Medulla oblongata (tissue), 1 donor: ENCODE measurements around the gene RAD9A.

Source experiments
- DNase-seq: peaks from one replicate; pipeline ENCODE4 v3.0.0-alpha.2; 2015; ENCODE audit errors: extremely low spot score

Gene RAD9A

GRCh38 chr11:67391304-67392182 is at the start of gene RAD9A:
RAD9A (plus strand) TSS chr11:67391986; CDS start chr11:67392045, 59 bp downstream.
- peak; percentile 97 for DNase-seq

- no peak for DNase-seq
These were observed 47.5 kb upstream of the RAD9A start for GRCh38 chr11:67344264-67344663.

- no peak for DNase-seq
These were observed 46.4 kb upstream of the RAD9A start for GRCh38 chr11:67345247-67345919.

- no peak for DNase-seq
These were observed 45.6 kb upstream of the RAD9A start for GRCh38 chr11:67345920-67346819.

GRCh38 chr11:67347964-67348749 is 43.6 kb upstream of the RAD9A start:
- no peak for DNase-seq

GRCh38 chr11:67349036-67349435 is 42.8 kb upstream of the RAD9A start:
- DNase-seq, result no peak

GRCh38 chr11:67349457-67349856 is 42.3 kb upstream of the RAD9A start:
- DNase-seq, result no peak

- no peak for DNase-seq
These were observed 41.8 kb upstream of the RAD9A start for GRCh38 chr11:67349928-67350465.

GRCh38 chr11:67351275-67352005 is 40.3 kb upstream of the RAD9A start:
- DNase-seq, result peak; percentile 78

- no peak for DNase-seq
These were observed 39.1 kb upstream of the RAD9A start for GRCh38 chr11:67352546-67353316.

- peak; percentile 98 for DNase-seq
These were observed 38.3 kb upstream of the RAD9A start, which contains the start of gene POLD4 for GRCh38 chr11:67353317-67354074. POLD4 (minus strand) TSS chr11:67353546; CDS start chr11:67353399, 147 bp downstream.

GRCh38 chr11:67354075-67355022 is 37.4 kb upstream of the RAD9A start:
- no peak for DNase-seq

- DNase-seq, result no peak
These were observed 36.6 kb upstream of the RAD9A start for GRCh38 chr11:67355023-67355793.

GRCh38 chr11:67355794-67356386 is 35.9 kb upstream of the RAD9A start:
- DNase-seq, result no peak

- no peak for DNase-seq
These were observed 35.4 kb upstream of the RAD9A start for GRCh38 chr11:67356387-67356863.
